Astrocyte of the cerebellum (primary cell): ENCODE data around the gene CNST.

ENCODE experiments used
- DNase-seq: peaks from one replicate; pipeline ENCODE4 v3.0.0-alpha.2; 2011; ENCODE audit warnings: low read depth
- H3K4me3 ChIP-seq: 2 replicates; pipeline ENCODE4 v1.5.1; 2011; ENCODE audit warnings: mild to moderate bottlenecking, low read depth, low read length, moderate library complexity
- in situ Hi-C: cut with HindIII; loops from 2 replicates; pipeline ENCODE4 v1.10.0; 2017; ENCODE audit warnings: low sequenced_read_pairs
- TF ChIP-seq, protein P1 (sequence below): IDR thresholded peaks from 2 replicates; pipeline ENCODE4 v1.5.1; 2012; ENCODE audit warnings: low read length, low read depth, moderate library complexity, mild to moderate bottlenecking; ENCODE audit errors: missing control alignments

CNST gene

DNA sequence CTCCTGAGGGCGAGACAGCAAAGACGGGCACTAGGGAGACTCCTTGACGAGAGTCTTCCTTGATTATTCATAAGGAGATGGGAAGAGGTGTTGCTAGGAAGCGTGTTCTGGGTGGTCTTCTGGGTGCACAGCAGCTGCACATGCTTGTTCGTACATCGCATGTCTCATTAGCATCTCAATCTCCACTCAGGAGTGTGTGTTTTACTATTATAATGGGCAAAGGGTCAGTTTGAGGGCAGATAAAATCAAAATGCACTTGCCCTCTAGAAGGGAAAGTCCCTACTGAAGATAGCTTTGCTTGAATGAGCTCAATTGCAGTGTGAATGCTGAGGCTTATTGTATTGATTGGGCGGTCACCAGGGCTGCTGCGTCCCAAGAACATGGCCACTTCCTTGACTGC is 107.8 kb downstream of the CNST start:
- DNase-seq, result no peak
- TF ChIP-seq, protein P1, sequence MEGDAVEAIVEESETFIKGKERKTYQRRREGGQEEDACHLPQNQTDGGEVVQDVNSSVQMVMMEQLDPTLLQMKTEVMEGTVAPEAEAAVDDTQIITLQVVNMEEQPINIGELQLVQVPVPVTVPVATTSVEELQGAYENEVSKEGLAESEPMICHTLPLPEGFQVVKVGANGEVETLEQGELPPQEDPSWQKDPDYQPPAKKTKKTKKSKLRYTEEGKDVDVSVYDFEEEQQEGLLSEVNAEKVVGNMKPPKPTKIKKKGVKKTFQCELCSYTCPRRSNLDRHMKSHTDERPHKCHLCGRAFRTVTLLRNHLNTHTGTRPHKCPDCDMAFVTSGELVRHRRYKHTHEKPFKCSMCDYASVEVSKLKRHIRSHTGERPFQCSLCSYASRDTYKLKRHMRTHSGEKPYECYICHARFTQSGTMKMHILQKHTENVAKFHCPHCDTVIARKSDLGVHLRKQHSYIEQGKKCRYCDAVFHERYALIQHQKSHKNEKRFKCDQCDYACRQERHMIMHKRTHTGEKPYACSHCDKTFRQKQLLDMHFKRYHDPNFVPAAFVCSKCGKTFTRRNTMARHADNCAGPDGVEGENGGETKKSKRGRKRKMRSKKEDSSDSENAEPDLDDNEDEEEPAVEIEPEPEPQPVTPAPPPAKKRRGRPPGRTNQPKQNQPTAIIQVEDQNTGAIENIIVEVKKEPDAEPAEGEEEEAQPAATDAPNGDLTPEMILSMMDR, result no peak
- in situ Hi-C loops, result no loop called here
- H3K4me3 ChIP-seq, result no peak overlapping the region

DNA sequence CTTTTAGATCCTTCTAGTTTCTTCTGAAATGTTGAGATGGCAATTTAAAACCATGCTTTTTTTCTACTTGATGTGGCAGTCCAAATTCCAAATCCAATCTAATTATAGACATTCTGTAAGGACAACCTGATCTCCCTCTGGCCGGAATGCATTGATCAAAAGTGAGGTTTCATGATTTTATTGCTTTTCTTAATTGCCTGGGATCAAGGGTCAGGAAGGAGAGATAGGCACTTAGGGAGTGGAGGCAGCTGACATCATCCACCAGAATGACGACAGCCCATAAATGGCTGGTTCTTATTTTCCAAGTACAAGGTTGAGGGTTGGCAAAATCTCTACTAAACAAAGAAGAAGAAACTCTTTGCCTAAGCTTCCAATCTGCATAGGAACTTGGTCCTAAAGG is 111.6 kb downstream of the CNST start:
- in situ Hi-C loops, result no loop called here
- TF ChIP-seq, protein P1, result no peak
- H3K4me3 ChIP-seq, result no peak overlapping the region
- DNase-seq, result no peak

DNA sequence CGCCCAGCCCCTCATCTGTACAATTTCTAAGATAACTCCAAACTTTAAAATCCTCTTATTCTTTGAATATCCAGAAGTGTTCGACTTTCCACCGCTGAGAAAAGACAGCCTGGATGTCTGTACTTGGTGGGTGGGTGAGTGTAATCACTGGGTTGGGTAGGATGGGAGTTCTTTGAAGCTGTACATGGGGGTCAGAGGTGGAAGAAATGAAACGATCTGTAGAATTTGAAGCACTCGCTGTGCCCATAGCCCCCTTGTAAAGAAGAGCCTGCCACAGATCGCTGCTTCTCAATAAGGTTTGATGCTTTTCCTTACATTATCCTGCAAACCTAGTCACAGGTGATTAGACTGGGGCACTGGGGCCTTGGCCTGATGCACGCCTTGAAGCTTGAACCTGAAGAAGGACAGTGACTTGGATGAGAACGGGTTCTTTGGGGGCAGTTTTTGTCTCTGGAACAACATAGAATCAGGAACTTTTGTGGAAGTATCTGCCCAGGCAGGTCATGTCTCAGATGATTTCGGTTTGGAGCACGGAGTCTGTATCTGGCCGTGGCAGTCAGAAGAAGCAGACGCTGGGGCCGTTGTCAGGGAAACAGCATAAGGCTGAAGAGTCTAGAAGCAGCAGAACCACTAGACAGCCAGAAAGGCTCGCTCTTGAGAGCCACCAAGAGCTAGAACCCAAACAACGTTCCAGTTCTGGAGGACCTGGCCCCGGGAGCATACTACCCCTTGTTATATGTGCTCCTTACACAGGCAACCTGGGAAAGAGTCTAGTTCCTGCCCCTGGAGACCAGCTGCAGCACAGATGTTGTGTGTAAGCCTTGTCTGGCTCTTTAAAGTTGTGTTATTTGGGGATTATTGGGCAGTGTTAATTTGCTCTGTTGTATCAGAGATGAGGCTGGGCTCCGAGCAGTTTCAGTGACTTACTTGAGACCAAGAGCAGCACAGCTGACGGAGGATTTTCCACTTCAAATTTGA is 112.8 kb downstream of the CNST start:
- no peak for DNase-seq
- no peak overlapping the region for H3K4me3 ChIP-seq
- in situ Hi-C loops, result no loop called here
- TF ChIP-seq, protein P1, result no peak

DNA sequence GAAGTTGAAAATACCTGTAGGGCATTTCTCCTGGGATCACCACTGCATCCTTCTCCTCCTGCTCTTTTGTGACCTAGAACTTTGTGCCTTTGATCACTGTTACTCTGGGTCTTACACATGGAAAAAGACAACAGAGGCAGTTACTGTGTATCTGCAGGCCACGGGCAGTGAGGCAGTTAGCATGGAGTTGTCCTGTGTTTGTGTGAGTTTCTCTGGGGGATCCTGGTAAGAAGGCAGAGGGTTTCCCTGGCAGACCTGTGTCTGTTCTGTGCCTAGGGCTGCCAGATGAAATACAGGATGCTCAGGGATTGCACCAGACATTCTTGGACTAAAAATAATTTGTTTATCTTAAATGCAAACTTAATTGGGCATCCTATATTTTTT is 113.5 kb downstream of the CNST start:
- no peak overlapping the region for H3K4me3 ChIP-seq
- no peak for DNase-seq
- in situ Hi-C loops, result no loop called here
- TF ChIP-seq, protein P1, result no peak

DNA sequence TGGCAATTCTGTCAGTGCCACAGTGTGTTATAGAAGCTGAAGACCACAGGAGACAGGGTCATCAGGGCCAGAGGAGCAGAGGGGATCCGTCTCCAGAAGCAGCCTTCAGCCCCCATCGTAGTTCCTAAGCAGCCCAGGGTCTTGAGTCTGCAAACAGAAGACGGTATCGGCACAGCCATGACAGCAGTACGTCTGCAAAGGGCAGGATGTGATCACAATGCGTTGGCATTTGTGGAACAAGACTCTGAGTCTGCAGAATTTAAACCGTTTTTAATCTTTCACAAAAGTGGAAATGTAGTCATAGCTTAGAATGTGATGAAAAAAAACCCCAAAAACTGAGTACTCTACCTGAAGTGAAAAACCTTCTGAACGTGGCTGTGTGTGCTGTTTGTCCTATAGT is 113.9 kb downstream of the CNST start:
- in situ Hi-C loops, result no loop called here
- TF ChIP-seq, protein P1, result no peak
- no peak overlapping the region for H3K4me3 ChIP-seq
- DNase-seq, result no peak

DNA sequence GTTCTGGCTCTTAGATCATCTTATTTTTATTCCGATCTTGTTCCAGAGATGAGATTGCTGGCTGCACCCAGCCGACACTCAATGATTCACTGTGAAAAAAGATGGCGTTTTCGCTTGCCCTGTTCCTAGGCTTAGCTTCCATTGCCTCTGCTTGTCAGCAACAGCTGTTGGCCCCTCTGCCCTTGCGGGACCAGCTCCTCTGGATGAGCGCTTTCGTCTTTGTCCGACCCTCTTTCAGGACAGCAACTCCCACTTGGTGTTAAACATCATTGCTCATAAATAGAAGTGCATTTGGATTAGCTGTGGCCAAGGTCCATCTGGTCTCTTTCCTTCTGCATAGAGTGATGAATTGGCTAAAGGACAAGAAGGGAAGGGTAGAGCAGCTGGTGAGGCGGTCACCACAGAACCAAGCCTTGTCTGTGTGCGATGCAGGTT is 114.5 kb downstream of the CNST start:
- TF ChIP-seq, protein P1, result no peak
- DNase-seq, result no peak
- in situ Hi-C loops, result no loop called here
- H3K4me3 ChIP-seq, result no peak overlapping the region
